GM18951 (cell line): ENCODE measurements around the gene ZNF107.

Source experiments
- POLR2A ChIP-seq: IDR thresholded peaks from 4 replicates; pipeline ENCODE4 v1.6.1; 2011; ENCODE audit warnings: mild to moderate bottlenecking; ENCODE audit not compliant: insufficient read length, insufficient read depth; ENCODE audit errors: extremely low read depth
- in situ Hi-C: fragments of 300-500 bp; cut with MboI; formaldehyde crosslinking; loops from one replicate; pipeline ENCODE4 v1.12.0; 2022; ENCODE audit warnings: low sequenced_read_pairs, mixed read lengths, inconsistent platforms; ENCODE audit not compliant: unreplicated experiment

Gene ZNF107

GRCh38 chr7:64636386-64636785, 29.5 kb upstream of the ZNF107 start:
- TF ChIP-seq POLR2A = no peak
- in situ Hi-C loops = no loop called here

GRCh38 chr7:64637521-64638445, 28.1 kb upstream of the ZNF107 start:
- TF ChIP-seq POLR2A = no peak
- in situ Hi-C loops = no loop called here

DNA sequence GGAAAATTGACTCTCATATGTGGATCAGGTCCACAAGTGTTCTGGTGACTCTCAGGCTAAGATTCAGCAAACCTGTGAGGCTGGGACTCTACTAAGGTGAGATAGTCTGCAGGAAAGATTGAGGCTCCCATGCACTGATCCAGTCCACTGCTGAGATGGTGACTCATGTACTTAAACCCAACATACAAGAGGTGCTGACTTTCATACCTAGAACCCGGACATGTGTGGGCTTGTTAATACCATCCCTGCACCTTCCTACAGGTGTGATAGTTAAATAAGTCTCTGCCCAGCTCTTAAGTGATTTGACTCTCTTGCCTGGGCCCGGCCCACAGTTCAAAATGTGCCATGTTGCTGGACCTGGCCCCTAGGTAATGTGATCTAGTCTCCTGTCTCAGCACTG, 27.1 kb upstream of the ZNF107 start:
- in situ Hi-C loops = no loop called here
- TF ChIP-seq POLR2A = no peak

GRCh38 chr7:64639267-64640001, 26.5 kb upstream of the ZNF107 start:
- in situ Hi-C loops = no loop called here
- no peak for TF ChIP-seq POLR2A

- no peak for TF ChIP-seq POLR2A
- in situ Hi-C loops = no loop called here
These were observed 25.4 kb upstream of the ZNF107 start for GRCh38 chr7:64640504-64640903.

DNA sequence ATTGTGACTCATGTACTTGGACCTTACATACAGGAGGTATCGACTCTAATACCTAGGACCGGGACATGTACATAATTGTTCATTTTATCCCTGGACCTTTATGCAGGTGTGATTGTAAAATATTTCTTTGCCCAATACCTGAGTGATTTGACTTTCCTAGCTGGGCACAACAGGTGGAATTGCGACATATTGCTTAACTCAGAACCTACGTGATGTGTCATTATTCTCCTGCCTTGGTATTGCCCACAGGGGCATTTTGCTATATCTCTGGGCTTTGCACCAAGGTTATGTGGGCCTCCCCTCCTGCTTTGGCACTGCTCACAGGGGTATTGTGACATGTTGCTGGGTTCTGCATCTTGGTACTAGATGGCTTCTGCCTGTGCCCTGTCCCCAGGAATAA, 23.9 kb upstream of the ZNF107 start:
- in situ Hi-C loops = no loop called here
- TF ChIP-seq POLR2A = no peak

DNA sequence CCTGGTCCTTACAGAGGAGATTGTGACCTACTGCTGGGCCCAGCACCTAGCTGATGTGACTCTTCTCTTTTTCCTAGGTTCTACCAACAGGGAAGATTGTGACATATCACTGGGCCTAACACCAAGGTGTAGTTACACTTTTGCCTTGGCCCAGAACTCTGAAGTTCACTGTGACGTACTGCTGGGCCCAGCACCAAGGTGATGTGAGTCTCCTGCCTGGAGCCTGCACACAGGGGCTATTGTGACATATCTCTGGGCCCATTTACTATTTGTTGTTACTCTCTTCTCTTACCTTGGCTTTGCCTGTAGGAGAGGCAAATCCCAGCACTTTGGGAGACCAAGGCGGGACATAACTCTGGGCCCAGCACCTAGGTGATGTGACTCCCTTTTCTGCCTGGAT, 23.1 kb upstream of the ZNF107 start:
- in situ Hi-C loops = no loop called here
- TF ChIP-seq POLR2A = no peak

- in situ Hi-C loops = no loop called here
- TF ChIP-seq POLR2A = no peak
These were observed 22.4 kb upstream of the ZNF107 start for GRCh38 chr7:64643566-64643965.

DNA sequence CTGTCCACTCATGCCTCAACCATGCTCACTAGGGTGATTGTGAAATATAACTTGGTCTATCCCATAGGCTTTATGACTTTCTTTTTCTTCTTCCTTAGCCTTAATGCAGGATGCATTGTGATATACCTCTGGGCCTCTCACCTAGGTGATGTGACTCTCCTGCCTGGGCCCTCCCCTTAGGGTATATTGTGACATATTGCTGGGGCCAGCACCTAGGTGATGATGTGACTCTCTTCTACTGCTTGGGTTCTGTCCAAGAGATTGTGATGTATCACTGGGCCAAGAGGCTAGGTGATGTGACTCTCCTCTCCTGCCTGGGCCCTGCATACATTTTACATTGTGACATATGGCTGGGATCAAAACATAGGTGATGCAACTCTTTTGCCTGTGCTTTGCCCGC, 14.7 kb upstream of the ZNF107 start:
- TF ChIP-seq POLR2A = no peak
- in situ Hi-C loops = no loop called here

DNA sequence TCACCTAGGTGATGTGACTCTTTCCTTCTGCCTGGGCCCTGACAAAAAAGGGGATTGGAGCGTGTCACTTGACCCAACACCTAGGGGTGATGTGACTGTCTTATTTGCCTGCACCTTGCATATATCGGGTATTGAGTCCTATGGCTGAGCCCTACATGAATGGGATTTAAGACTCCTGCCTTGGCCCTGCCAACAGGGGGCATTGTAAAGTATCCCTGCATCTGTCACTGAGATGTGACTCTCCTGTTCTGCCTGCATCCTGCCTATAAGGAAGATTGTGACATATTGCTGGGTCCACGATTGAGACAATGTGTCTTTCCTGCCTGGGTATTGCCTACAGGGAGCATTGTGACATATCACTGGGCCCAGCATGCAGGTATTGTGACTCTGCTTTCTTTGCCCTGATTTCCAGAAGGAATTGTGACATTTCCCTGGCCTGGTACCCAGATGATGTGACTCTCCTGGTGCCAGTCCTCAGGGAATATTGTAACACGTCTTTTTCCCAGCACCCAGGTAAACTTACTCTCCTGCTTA, 14.2 kb upstream of the ZNF107 start:
- no peak for TF ChIP-seq POLR2A

GRCh38 chr7:64653721-64654401, 12.1 kb upstream of the ZNF107 start:
- no peak for TF ChIP-seq POLR2A
- in situ Hi-C loops = no loop called here

More for the DNA sequence above, 14.2 kb upstream of the ZNF107 start:
- in situ Hi-C loops = no loop called here

- in situ Hi-C loops = no loop called here
- TF ChIP-seq POLR2A = no peak
These were observed 11.0 kb upstream of the ZNF107 start for GRCh38 chr7:64654796-64655548.
